NCI-H1417 treated with DMSO at 0.1 percent for 48 hours (cell line): ENCODE results near the gene FBXL7.

Experiments
- DNase-seq: peaks from one replicate; lab custom pipeline; 2025; lab: John Stamatoyannopoulos, UW

The FBXL7 gene

GRCh38 chr5:15545082-15545481 is 45.1 kb downstream of the FBXL7 start:
- DNase-seq: no peak

GRCh38 chr5:15547261-15547839 is 47.4 kb downstream of the FBXL7 start:
- no peak for DNase-seq

DNA sequence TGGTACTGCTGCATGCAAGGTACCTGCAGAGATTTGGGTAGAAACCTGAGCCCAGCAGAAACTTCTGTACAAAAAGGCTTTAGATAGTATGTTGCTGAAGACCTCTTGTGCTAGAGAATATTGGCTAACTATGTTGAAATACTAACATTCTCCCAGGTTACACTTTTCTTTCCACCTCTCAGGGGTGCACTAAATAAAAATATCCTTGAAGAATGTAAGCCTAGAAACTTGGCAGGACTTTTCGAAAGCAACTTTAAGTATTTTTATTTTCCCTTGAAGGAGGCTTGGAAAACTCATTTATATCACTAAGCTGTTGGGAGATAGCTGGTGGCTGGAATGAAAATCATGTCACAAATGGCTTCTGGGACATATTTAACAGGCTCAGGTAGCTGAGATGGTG is 50.0 kb downstream of the FBXL7 start:
- no peak for DNase-seq

- DNase-seq: no peak
These were observed 50.6 kb downstream of the FBXL7 start for GRCh38 chr5:15550502-15551112.

DNA sequence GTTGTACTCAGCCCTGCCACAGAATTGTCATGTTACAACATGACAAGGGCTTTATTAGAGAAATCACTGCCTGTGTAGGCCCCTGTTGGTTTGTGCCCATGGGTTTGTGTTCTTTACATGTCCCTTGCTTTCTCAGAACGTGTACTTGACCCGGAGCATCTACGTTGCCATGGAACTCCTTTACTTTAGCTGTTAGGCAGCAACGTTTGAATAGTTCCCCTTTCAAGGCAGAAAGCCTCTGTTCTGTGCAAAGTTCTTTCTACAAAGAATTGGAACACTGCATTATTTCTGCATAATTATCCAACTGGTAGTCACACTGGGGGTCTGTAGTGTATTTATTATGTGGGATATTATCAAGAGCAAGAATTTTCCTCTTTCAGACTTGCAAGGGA is 51.1 kb downstream of the FBXL7 start:
- no peak for DNase-seq

DNA sequence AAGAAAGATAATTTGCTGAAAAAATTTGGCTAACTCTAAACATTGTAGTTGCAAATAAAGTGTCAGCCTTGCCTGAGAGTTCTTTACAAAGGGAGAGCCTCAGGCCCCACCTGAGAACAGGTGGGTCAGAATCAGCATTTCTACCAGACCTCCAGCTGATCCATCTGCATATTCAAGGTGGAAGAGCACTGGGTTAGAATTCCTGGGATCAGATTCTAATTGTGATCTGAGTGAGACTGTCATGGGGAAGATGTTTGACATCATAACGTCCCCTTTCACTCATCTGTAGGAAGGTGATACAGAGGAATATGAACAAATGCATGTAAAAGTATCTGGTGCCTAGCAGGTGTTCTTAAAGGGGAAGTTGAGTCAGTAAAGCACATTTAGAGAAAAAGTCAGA is 54.6 kb downstream of the FBXL7 start:
- DNase-seq: no peak

GRCh38 chr5:15555176-15555575 is 55.2 kb downstream of the FBXL7 start:
- DNase-seq: no peak

DNA sequence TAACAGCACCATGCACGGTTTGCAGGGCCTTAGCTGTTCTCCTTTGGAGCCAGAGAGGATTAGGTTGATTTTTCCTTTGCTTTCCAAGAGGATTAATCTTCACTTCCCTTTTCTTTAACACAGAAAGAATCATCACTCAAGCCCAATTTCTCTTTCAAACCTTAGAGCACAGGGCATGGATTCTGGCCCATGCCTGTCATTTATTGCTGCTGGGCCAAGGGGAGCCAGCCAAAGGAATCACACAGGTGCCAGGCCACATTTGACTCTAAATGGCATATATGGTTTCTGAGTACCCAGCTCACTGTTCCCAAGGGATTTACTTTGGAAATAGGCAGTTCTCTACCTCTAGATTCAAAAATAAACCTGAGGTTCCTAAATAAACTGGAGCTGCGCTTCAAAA is 58.3 kb downstream of the FBXL7 start:
- no peak for DNase-seq

DNA sequence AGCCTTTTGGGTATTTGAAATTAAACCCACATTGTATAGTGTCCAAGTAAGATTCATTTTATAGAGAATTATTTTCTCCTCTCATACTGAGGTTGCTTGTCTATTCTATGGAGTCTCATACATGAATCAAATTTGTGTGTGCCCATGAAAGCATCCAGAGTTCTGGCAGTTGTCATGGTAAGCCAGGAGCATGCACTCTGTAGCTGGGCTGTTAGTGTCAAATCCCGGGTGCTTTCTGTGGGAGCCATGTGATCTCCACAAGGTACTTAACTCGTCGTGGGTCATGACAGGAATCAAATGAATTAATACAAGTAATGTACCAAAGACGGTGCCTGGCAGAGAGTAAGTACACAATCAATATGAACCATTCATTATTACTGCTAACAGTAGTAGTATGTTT is 58.7 kb downstream of the FBXL7 start:
- DNase-seq: no peak

- no peak for DNase-seq
These were observed 60.4 kb downstream of the FBXL7 start for GRCh38 chr5:15560421-15560820.

- no peak for DNase-seq
These were observed 64.5 kb downstream of the FBXL7 start for GRCh38 chr5:15564523-15564922.

- DNase-seq: no peak
These were observed 65.0 kb downstream of the FBXL7 start for GRCh38 chr5:15564957-15565356.

DNA sequence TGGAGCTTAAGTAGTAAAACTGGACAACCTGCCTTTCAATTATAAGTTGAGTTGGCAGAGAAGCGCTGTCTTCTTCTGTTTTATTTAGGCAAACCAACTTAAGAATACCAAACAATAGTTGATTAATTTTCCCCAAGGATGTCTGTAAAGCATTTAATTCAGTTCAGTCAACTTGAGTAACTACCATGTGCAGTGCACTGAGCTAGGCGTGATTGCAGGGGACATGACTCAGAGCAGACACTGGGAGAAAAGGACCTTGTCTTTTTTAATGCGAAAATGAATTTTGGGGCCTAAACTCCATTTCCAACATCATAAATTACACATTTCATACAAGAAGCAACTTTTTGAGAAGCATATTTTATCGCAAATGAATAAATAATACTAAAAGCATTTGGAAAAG is 66.3 kb downstream of the FBXL7 start:
- no peak for DNase-seq

DNA sequence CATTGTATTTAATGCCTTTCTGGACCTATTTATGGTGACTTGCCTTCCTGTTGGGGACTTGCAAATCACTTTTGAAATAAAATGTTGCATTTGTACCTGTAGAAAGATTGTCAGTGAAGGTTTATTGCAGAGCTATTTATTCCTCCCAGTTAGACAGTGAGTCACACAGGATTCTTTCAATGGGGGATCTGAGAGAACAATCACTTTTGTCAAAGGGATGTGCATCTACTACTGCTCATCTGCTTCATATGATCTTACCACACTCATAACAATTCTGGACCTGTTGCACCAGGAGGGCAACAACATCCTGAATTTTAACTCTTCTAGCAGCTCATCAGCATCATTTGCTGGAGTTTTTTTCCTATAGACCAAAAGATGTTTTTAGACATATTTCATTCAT is 66.8 kb downstream of the FBXL7 start:
- DNase-seq: no peak

DNA sequence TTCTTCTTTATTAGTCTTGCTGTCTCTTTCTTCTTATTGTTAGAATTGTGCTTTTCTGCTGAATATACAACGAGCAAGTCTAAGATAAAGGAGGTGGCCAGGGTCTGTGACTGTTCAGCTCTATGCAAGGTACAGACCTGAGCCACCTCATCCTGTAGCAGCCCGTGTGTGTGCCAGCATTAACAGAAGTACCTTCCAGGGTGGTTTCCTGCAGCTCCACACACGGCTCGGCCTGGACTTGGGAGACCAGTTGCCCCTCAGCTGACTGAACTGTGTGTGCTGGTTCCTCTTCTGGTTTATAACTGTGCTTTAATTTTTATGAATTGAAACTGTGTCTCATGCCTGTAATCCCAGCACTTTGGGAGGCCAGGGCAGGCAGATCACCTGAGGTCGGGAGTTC is 70.5 kb downstream of the FBXL7 start:
- no peak for DNase-seq

GRCh38 chr5:15571081-15571480 is 71.1 kb downstream of the FBXL7 start:
- no peak for DNase-seq

- DNase-seq: no peak
These were observed 71.6 kb downstream of the FBXL7 start for GRCh38 chr5:15571618-15572017.

GRCh38 chr5:15573590-15573989 is 73.6 kb downstream of the FBXL7 start:
- DNase-seq: no peak

GRCh38 chr5:15574128-15574527 is 74.1 kb downstream of the FBXL7 start:
- no peak for DNase-seq

GRCh38 chr5:15574806-15575325 is 74.9 kb downstream of the FBXL7 start:
- DNase-seq: no peak

DNA sequence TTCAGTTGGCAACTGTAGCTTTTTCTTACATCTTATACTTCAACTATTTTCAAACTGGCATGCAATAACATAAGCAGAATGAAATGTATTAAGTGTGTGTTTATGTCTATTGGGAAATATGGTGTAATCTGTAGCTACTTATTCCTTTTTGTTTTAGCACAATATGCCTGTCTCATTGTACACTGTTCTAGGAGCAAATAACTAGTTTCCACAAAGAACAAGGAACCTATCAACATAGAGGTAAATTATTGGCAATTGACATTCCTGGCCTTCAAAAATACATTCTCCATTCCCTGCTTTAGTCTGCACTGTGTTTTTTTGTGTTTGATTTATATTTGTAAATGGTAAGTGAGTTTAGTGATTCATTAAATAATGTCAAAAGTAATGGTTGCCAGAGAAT is 75.7 kb downstream of the FBXL7 start:
- no peak for DNase-seq

DNA sequence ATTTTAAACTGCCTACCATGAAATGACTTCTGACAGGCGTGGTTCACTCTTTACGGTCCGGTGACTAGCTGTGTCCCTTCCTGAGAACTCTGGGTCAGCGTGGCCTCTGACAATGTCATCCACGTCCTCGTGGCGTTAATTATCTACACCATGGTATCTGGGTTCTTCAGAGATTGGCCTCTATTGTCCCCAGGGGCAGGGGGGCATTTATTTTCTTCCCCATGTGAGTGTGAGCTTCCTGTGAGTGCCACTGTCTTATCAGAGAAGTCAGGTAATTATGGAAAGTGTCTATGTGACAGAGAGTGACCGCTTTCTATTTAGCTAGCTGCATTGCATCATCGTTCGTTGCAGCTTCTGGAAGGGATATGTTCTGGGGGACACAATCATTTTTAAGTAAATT is 77.2 kb downstream of the FBXL7 start:
- DNase-seq: no peak

DNA sequence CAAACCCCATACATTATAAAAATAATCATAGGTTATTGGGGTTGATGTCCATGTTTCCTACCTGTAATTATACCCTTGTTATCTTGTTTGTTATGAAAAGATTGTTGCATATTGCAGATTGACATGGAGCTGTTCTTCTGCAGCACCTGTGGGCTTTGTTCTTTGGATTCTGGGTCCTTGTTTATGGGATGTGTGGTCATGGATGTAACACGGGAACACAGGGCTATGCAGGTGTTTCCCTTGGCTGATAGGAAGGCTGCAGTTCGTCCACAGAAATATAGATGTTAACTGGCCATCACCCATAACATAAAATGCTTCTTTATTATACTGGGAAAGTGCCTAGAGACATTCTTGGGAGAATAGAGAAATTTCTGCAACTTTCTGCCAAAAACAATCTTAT is 77.9 kb downstream of the FBXL7 start:
- DNase-seq: no peak
